Liver (tissue), 9 donors: ENCODE data around the gene TST. TPM values are rescaled to one million over a fixed set of nuclear protein-coding genes. Genes with fewer than 3 reads are reported as not detected.

Experiments
- DNase-seq: peaks from one replicate; pipeline ENCODE4 v3.0.0-alpha.2; 2017; ENCODE audit warnings: low spot score
- H3K27ac ChIP-seq, 2 donors: one replicate each; pipeline ENCODE4 v1.7.0; 2013; ENCODE audit warnings: inconsistent platforms in 2 of 2, low read length in 2 of 2, control low read depth in 1 of 2, low read depth in 1 of 2, mild to moderate bottlenecking in 1 of 2
- H3K27me3 ChIP-seq, 4 donors: one replicate each; pipeline versions ENCODE4 v1.6.1 to v1.7.0; 2013; ENCODE audit warnings: low read length in 3 of 4, inconsistent platforms in 1 of 4, mild to moderate bottlenecking in 1 of 4, moderate library complexity in 1 of 4; ENCODE audit not compliant: control insufficient read depth in 4 of 4, insufficient read depth in 4 of 4
- H3K36me3 ChIP-seq, 4 donors: one replicate each; pipeline versions ENCODE4 v1.6.1 to v1.7.0; 2013; ENCODE audit warnings: low read length in 3 of 4, mild to moderate bottlenecking in 3 of 4, low read depth in 1 of 4, moderate library complexity in 1 of 4; ENCODE audit not compliant: control insufficient read depth in 4 of 4, insufficient read depth in 3 of 4
- H3K4me1 ChIP-seq, 4 donors: one replicate each; pipeline versions ENCODE4 v1.6.1 to v1.7.0; 2013; ENCODE audit warnings: low read length in 3 of 4, mild to moderate bottlenecking in 3 of 4, moderate library complexity in 1 of 4; ENCODE audit not compliant: control insufficient read depth in 4 of 4, insufficient read depth in 4 of 4
- H3K4me3 ChIP-seq, 3 donors: one replicate each; pipeline versions ENCODE4 v1.6.1 to v1.7.0; 2013; ENCODE audit warnings: low read length in 3 of 3, control low read depth in 1 of 3, low read depth in 1 of 3, mild to moderate bottlenecking in 1 of 3
- H3K9ac ChIP-seq, 2 donors: one replicate each; pipeline ENCODE4 v1.7.0; 2013; ENCODE audit warnings: low read length in 2 of 2, mild to moderate bottlenecking in 2 of 2, moderate library complexity in 2 of 2, control low read depth in 1 of 2, low read depth in 1 of 2
- H3K9me3 ChIP-seq, 4 donors: one replicate each; pipeline versions ENCODE4 v1.6.1 to v1.7.0; 2013; ENCODE audit warnings: low read length in 3 of 4; ENCODE audit not compliant: control insufficient read depth in 4 of 4
- CTCF ChIP-seq: fragments of 150-350 bp; IDR thresholded peaks from 2 replicates; pipeline ENCODE4 v1.5.1; 2017; ENCODE audit warnings: improper control_type of control experiment, low read depth, low read length; ENCODE audit not compliant: missing input control
- EGR1 ChIP-seq, 2 donors: IDR thresholded peaks; 2 replicates each; pipeline ENCODE4 v1.6.1; 2016 to 2018; ENCODE audit warnings: antibody characterized with exemption in 2 of 2, low read depth in 2 of 2
- FOXA1 ChIP-seq: IDR thresholded peaks from 2 replicates; pipeline ENCODE4 v1.6.1; 2016; ENCODE audit warnings: antibody characterized with exemption
- FOXA2 ChIP-seq: IDR thresholded peaks from 2 replicates; pipeline ENCODE4 v1.6.1; 2016; ENCODE audit warnings: antibody characterized with exemption
- GABPA ChIP-seq, 2 donors: IDR thresholded peaks in 1 of 2; conservative IDR thresholded peaks in 1 of 2; 2 replicates each; pipeline ENCODE4 v1.6.1; 2016; ENCODE audit warnings: antibody characterized with exemption in 2 of 2, mild to moderate bottlenecking in 1 of 2, moderate library complexity in 1 of 2
- HNF4A ChIP-seq, 2 donors: conservative IDR thresholded peaks; 2 replicates each; pipeline ENCODE4 v1.6.1; 2016; ENCODE audit warnings: antibody characterized with exemption in 2 of 2, mild to moderate bottlenecking in 2 of 2
- HNF4G ChIP-seq: IDR thresholded peaks from 2 replicates; pipeline ENCODE4 v1.6.1; 2016; ENCODE audit warnings: antibody characterized with exemption
- JUND ChIP-seq, 2 donors: IDR thresholded peaks; 2 replicates each; pipeline ENCODE4 v1.6.1; 2016; ENCODE audit warnings: antibody characterized with exemption in 2 of 2
- NR2F2 ChIP-seq: IDR thresholded peaks from 2 replicates; pipeline ENCODE4 v1.6.1; 2016; ENCODE audit warnings: antibody characterized with exemption
- RAD21 ChIP-seq, 2 donors: IDR thresholded peaks; 2 replicates each; pipeline ENCODE4 v1.6.1; 2016; ENCODE audit warnings: antibody characterized with exemption in 2 of 2, mild to moderate bottlenecking in 2 of 2
- RXRA ChIP-seq, 2 donors: IDR thresholded peaks; 2 replicates each; pipeline ENCODE4 v1.6.1; 2017 to 2018; ENCODE audit warnings: antibody characterized with exemption in 2 of 2, mild to moderate bottlenecking in 1 of 2
- SP1 ChIP-seq: IDR thresholded peaks from 2 replicates; pipeline ENCODE4 v1.6.1; 2018; ENCODE audit warnings: antibody characterized with exemption, mild to moderate bottlenecking
- TAF1 ChIP-seq: conservative IDR thresholded peaks from 2 replicates; pipeline ENCODE4 v1.6.1; 2016; ENCODE audit warnings: antibody characterized with exemption, mild to moderate bottlenecking
- YY1 ChIP-seq: IDR thresholded peaks from 2 replicates; pipeline ENCODE4 v1.6.1; 2016; ENCODE audit warnings: antibody characterized with exemption, mild to moderate bottlenecking
- ZBTB33 ChIP-seq: IDR thresholded peaks from 2 replicates; pipeline ENCODE4 v1.6.1; 2016; ENCODE audit warnings: antibody characterized with exemption
- WGBS: extraction: QIAGEN DNeasy Blood & Tissue Kit; methylation state at CpG from one replicate; pipeline ENCODE4 v1.1.7; 2013; 5-methylcytosine and 5-hydroxymethylcytosine counted together
- polyA plus RNA-seq, 2 donors: library from polyadenylated mRNA; stranded (reverse) in 1 of 2; unstranded in 1 of 2; fragments of 200-250 nt in 1 of 2; fragments of >200 nt in 1 of 2; fragmentation: Nextera tagmentation in 1 of 2; extraction: Ambion mirVana in 1 of 2; gene quantifications; one replicate each; pipeline versions ENCODE4 v1.2.1 to v1.2.3, GENCODE V29; 2013 to 2015
- total RNA-seq, 2 donors: library from RNA; depleted of rRNA; stranded (reverse); fragments of >200 nt; gene quantifications; one replicate each; pipeline ENCODE4 v1.2.3, GENCODE V29; 2014
- TF ChIP-seq, protein P1 (sequence below): IDR thresholded peaks from 2 replicates; pipeline ENCODE4 v1.6.1; 2016; ENCODE audit warnings: antibody characterized with exemption, mild to moderate bottlenecking
- TF ChIP-seq, protein P2 (sequence below): IDR thresholded peaks from 2 replicates; pipeline ENCODE4 v1.6.1; 2016; ENCODE audit warnings: antibody characterized with exemption
- TF ChIP-seq, protein P3 (sequence below): IDR thresholded peaks from 2 replicates; pipeline ENCODE4 v1.6.1; 2016; ENCODE audit warnings: antibody characterized with exemption
- donor health status: healthy.
- donor health status: healthy.
- donor health status: healthy.
- donor health status: healthy.
- donor health status: healthy.

TST gene
- total and polyA plus RNA-seq, 4 donors, result 186 to 404 (median 292) TPM

DNA sequence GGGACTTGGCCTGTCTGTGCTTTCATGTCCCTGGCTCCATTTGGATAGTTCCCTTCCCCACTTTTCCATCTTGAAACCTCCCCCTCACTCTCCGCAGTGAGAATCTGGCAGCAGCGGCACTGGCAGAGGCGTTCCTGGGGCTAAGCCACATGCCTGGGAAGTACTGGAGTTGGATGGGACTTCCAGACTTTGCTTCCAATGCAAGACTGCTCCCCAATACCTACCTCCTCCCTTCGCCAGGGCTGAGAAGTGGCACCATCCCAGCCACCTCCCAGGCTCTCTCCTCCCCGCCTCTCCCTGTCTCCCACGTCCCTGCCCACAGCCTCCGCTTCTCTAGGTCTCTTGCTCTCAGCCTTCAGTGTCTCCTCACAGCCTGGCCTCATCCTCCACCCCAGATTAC, 16.6 kb downstream of the TST start:
- no peaks in the 10 kb centered on the region for H3K27me3 ChIP-seq
- no peaks in the 10 kb centered on the region for H3K9me3 ChIP-seq
- H3K27ac ChIP-seq, result no peak overlapping the region
- WGBS, result 97% methylated on average over 7 of the region's 7 CpGs
- DNase-seq, result no peak
- no peak overlapping the region for H3K9ac ChIP-seq
- no peaks in the 10 kb centered on the region for H3K4me1 ChIP-seq
- H3K36me3 ChIP-seq, result no peaks in the 10 kb centered on the region
- TF ChIP-seq FOXA2 (no peak), JUND (IDR thresholded peaks at IDR 0.05) (no peak), RXRA (IDR thresholded peaks at IDR 0.05) (no peak), YY1 (no peak)
- TF ChIP-seq, protein P1, sequence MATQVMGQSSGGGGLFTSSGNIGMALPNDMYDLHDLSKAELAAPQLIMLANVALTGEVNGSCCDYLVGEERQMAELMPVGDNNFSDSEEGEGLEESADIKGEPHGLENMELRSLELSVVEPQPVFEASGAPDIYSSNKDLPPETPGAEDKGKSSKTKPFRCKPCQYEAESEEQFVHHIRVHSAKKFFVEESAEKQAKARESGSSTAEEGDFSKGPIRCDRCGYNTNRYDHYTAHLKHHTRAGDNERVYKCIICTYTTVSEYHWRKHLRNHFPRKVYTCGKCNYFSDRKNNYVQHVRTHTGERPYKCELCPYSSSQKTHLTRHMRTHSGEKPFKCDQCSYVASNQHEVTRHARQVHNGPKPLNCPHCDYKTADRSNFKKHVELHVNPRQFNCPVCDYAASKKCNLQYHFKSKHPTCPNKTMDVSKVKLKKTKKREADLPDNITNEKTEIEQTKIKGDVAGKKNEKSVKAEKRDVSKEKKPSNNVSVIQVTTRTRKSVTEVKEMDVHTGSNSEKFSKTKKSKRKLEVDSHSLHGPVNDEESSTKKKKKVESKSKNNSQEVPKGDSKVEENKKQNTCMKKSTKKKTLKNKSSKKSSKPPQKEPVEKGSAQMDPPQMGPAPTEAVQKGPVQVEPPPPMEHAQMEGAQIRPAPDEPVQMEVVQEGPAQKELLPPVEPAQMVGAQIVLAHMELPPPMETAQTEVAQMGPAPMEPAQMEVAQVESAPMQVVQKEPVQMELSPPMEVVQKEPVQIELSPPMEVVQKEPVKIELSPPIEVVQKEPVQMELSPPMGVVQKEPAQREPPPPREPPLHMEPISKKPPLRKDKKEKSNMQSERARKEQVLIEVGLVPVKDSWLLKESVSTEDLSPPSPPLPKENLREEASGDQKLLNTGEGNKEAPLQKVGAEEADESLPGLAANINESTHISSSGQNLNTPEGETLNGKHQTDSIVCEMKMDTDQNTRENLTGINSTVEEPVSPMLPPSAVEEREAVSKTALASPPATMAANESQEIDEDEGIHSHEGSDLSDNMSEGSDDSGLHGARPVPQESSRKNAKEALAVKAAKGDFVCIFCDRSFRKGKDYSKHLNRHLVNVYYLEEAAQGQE, result no peak
- TF ChIP-seq, protein P2, sequence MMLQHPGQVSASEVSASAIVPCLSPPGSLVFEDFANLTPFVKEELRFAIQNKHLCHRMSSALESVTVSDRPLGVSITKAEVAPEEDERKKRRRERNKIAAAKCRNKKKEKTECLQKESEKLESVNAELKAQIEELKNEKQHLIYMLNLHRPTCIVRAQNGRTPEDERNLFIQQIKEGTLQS, result no peak
- H3K4me3 ChIP-seq, result no peak overlapping the region

DNA sequence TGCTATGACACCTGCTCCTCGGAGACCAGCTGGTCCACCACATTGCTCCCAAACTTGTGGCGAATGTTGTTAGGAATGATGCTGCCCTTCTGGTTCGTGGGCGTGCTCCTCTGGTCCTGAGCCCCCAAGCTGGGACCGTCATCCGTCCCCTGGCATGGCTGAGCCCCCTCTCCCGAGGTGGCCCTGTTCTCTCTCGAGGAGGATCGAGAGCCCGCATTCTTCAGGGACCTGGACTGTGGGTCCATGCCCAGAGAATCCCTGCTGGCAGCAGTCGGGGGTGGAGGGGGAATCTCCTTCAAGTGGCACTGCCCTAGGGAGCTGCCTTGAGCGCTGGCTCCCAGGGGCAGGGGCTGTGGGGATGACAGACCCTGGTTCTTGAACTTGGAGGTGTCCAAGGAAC, 17.4 kb downstream of the TST start:
- H3K9ac ChIP-seq, result no peak overlapping the region
- no peak overlapping the region for H3K27ac ChIP-seq
- H3K4me1 ChIP-seq, result no peaks in the 10 kb centered on the region
- 91% methylated on average over 12 of the region's 12 CpGs for WGBS
- no peak for TF ChIP-seq SP1
- no peak for TF ChIP-seq ZBTB33
- TF ChIP-seq, protein P2, result no peak
- no peak for TF ChIP-seq YY1
- TF ChIP-seq, protein P3, sequence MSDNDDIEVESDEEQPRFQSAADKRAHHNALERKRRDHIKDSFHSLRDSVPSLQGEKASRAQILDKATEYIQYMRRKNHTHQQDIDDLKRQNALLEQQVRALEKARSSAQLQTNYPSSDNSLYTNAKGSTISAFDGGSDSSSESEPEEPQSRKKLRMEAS, result no peak
- no peak for TF ChIP-seq FOXA1
- no peak for TF ChIP-seq FOXA2
- no peak for TF ChIP-seq HNF4A (conservative IDR thresholded peaks at IDR 0.05)
- TF ChIP-seq JUND (IDR thresholded peaks at IDR 0.05), result no peak
- no peak for TF ChIP-seq RAD21 (IDR thresholded peaks at IDR 0.05)
- TF ChIP-seq NR2F2, result no peak
- TF ChIP-seq, protein P1, result no peak
- no peak for TF ChIP-seq RXRA (IDR thresholded peaks at IDR 0.05)
- no peak for TF ChIP-seq GABPA (IDR thresholded peaks at IDR 0.05 in 1 of 2, conservative IDR thresholded peaks at IDR 0.05 in 1 of 2)
- no peak for TF ChIP-seq EGR1 (IDR thresholded peaks at IDR 0.05; ENCODE audit: low read depth in 2 of 2)
- TF ChIP-seq TAF1, result no peak
- TF ChIP-seq CTCF, result no peak
- TF ChIP-seq HNF4G, result no peak
- H3K36me3 ChIP-seq, result no peaks in the 10 kb centered on the region
- no peak for DNase-seq
- no peak overlapping the region for H3K4me3 ChIP-seq
- H3K27me3 ChIP-seq, result no peaks in the 10 kb centered on the region
- H3K9me3 ChIP-seq, result no peaks in the 10 kb centered on the region
